Mucosa of descending colon (tissue), 3 donors: ENCODE measurements around the gene PCSK7. TPM values are rescaled to one million over a fixed set of nuclear protein-coding genes. Genes with fewer than 3 reads are reported as not detected.

Source experiments
- ATAC-seq: fragments of 200-7000 bp; cut with Tn5 transposase; one replicate; pipeline ENCODE4 v1.9.1; 2020; ENCODE audit warnings: mild to moderate bottlenecking, moderate library complexity
- DNase-seq, 3 donors: peaks; one replicate each; pipeline ENCODE4 v3.0.0-alpha.2; 2020
- H3K36me3 ChIP-seq: fragments of 200-600 bp; one replicate; pipeline ENCODE4 v1.8.0; 2021; ENCODE audit warnings: low read depth, mild to moderate bottlenecking
- H3K4me1 ChIP-seq: fragments of 200-600 bp; one replicate; pipeline ENCODE4 v1.8.0; 2021; ENCODE audit warnings: low read depth, mild to moderate bottlenecking
- H3K4me3 ChIP-seq: fragments of 200-600 bp; one replicate; pipeline ENCODE4 v1.8.0; 2021; ENCODE audit warnings: mild to moderate bottlenecking
- H3K9me3 ChIP-seq: fragments of 200-600 bp; one replicate; pipeline ENCODE4 v1.8.0; 2021; ENCODE audit warnings: mild to moderate bottlenecking
- CTCF ChIP-seq: fragments of 200-600 bp; IDR thresholded peaks from one replicate; pipeline ENCODE4 v1.8.0; 2022; ENCODE audit warnings: antibody characterized with exemption, mild to moderate bottlenecking
- intact Hi-C, 2 donors: fragments of 100-400 bp; cut with DNase I in 1 of 2; cut with micrococcal nuclease in 1 of 2; formaldehyde crosslinking; loops; one replicate each; pipeline versions ENCODE4 v1.11.0 to v1.11.1; 2022; cut with DNase I, micrococcal nuclease
- total RNA-seq, 3 donors: library from RNA; stranded (reverse); fragmentation: NEBNext Ultra II Directional in 2 of 3; extraction: Animal tissue kit (Norgen Biotek cat#: 25700) in 2 of 3; gene quantifications; one replicate each; pipeline versions ENCODE4 v1.2.1 to v1.2.4, GENCODE V29; 2021 to 2023
- donor health status: DM: no; HTN: no; CAD: no; lungs with moderate emphysema.
- donor health status: DM: no; HTN: no; CAD: no.
- donor health status: DM: no; HTN: yes; CAD: no.

PCSK7 gene
- total RNA-seq, 3 donors from 2014 or later = 138 to 252 (median 181) TPM

GRCh38 chr11:117256573-117256972 is 24.7 kb upstream of the PCSK7 start:
- TF ChIP-seq CTCF = no peak
- DNase-seq (no peak), ATAC-seq (no peak)
- intact Hi-C loops = no loop called here
- H3K36me3 ChIP-seq = no peaks in the 10 kb centered on the region
- H3K4me3 ChIP-seq = no peak overlapping the region
- H3K4me1 ChIP-seq = no peaks in the 10 kb centered on the region
- no peaks in the 10 kb centered on the region for H3K9me3 ChIP-seq

GRCh38 chr11:117255966-117256365 is 24.1 kb upstream of the PCSK7 start:
- intact Hi-C loops = no loop called here
- Histone ChIP-seq H3K36me3 (no peaks in the 10 kb centered on the region), H3K4me3 (no peak overlapping the region), H3K4me1 (no peaks in the 10 kb centered on the region), H3K9me3 (no peaks in the 10 kb centered on the region)
- ATAC-seq (no peak), DNase-seq (no peak)
- no peak for TF ChIP-seq CTCF

GRCh38 chr11:117251506-117251905 is 19.6 kb upstream of the PCSK7 start:
- Histone ChIP-seq H3K4me1 (no peaks in the 10 kb centered on the region), H3K9me3 (no peaks in the 10 kb centered on the region), H3K36me3 (no peaks in the 10 kb centered on the region), H3K4me3 (no peak overlapping the region)
- ATAC-seq (no peak), DNase-seq (no peak)
- TF ChIP-seq CTCF = no peak
- intact Hi-C loops = no loop called here

- no peaks in the 10 kb centered on the region for H3K4me1 ChIP-seq
- TF ChIP-seq CTCF = no peak
- no peaks in the 10 kb centered on the region for H3K36me3 ChIP-seq
- intact Hi-C loops = no loop called here
- no peak for ATAC-seq
- DNase-seq = no peak
- no peak overlapping the region for H3K4me3 ChIP-seq
- H3K9me3 ChIP-seq = no peaks in the 10 kb centered on the region
These were observed 17.7 kb upstream of the PCSK7 start for GRCh38 chr11:117249571-117249970.

GRCh38 chr11:117248341-117248740 is 16.5 kb upstream of the PCSK7 start:
- no peak overlapping the region for H3K4me3 ChIP-seq
- intact Hi-C loops = no loop called here
- H3K4me1 ChIP-seq = no peaks in the 10 kb centered on the region
- H3K36me3 ChIP-seq = no peaks in the 10 kb centered on the region
- ATAC-seq (no peak), DNase-seq (no peak)
- TF ChIP-seq CTCF = no peak
- no peaks in the 10 kb centered on the region for H3K9me3 ChIP-seq

- intact Hi-C loops = no loop called here
- peak; percentile 36 for ATAC-seq
- Histone ChIP-seq H3K4me3 (no peak overlapping the region), H3K4me1 (peaks cover 2% of the 10 kb centered on the region), H3K36me3 (no peaks in the 10 kb centered on the region), H3K9me3 (no peaks in the 10 kb centered on the region)
- TF ChIP-seq CTCF = no peak
- DNase-seq = no peak
These were observed 7.4 kb upstream of the PCSK7 start for GRCh38 chr11:117239295-117239694.
